Measurements from ENCODE around the gene RAB8A.

DNA sequence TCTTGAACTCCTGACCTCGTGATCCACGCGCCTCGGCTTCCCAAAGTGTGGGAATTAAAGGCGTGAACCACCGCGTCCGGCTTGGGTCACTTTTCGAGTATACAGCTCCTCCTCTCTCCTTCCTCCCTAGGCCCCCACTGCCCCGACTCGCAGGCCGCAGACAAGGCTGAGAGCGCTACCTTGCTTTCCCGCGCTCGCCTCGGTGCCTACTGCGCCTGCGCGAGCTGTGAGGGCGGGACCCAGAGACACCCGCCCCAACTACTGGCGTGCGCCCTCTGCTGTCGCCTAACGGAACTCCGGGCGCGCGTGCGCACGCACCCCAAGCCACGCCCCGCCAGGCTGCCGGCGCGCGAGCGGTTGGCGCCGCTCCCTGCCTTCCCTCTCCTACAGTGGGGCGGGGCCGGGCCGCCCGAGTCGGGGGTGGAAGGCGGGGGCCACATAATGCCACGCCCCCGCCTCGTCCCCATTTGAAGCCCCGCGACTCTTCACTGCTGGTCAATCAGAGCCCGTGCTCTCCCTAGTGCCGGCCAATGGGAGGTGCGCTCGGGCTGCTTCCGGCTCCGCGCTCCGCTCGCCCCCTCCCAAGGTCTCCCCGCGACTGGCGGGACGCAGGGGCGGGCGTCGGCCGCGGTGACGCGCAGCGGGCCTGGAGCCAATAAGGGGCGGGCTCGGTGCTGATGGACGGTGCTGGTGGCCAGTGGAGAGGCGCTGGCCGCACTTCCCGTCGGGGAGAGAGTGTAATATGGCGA, at the start of gene RAB8A:
- TF ChIP-seq CREB1 (IDR thresholded peaks at IDR 0.05), result peak; percentile 94
- TF ChIP-seq CREB1 (CRISPR knock-in tag; IDR thresholded peaks at IDR 0.05), result peak; percentile 95
- no peak for TF ChIP-seq FUS (optimal IDR thresholded peaks at IDR 0.05; ENCODE audit: low read depth, low read length)
- no peak for TF ChIP-seq USF1 (CRISPR knock-in tag; IDR thresholded peaks at IDR 0.05)
